Panc1 (cell line): ENCODE measurements around the gene APH1A. TPM values are rescaled to one million over a fixed set of nuclear protein-coding genes. Genes with fewer than 3 reads are reported as not detected.

Experiments used
- ATAC-seq: fragments of 200-7000 bp; cut with Tn5 transposase; 2 replicates; pipeline ENCODE4 v1.9.1; 2020; ENCODE audit warnings: mild to moderate bottlenecking, moderate library complexity
- BruUV-seq: library from RNA; stranded (reverse); fragments of 400-500 nt; replicated peaks from 2 replicates; lab custom pipeline; 2021; lab: Mats Ljungman, UMichigan
- CTCF ChIA-PET: fragments of 300-600 bp; sonication (Branson Sonifier 250); formaldehyde crosslinking; loops from one replicate; lab custom pipeline; 2022; ENCODE audit warnings: antibody characterized with exemption; lab: Charles Lee
- POLR2A ChIA-PET: fragments of 300-600 bp; sonication (Branson Sonifier 250); formaldehyde crosslinking; loops from one replicate; lab custom pipeline; 2022; ENCODE audit warnings: antibody characterized with exemption; lab: Charles Lee
- DNase-seq: peaks from one replicate; pipeline ENCODE4 v3.0.0-alpha.2; 2010; ENCODE audit warnings: low read depth, low spot score
- H3K27ac ChIP-seq: 2 replicates; pipeline ENCODE4 v1.5.1; 2011; ENCODE audit warnings: mild to moderate bottlenecking, low read length, inconsistent platforms
- H3K27me3 ChIP-seq: fragments of 200-500 bp; sonication (Bioruptor generic); 2 replicates; pipeline ENCODE4 v1.6.0; 2014; ENCODE audit warnings: low read length, inconsistent platforms; ENCODE audit not compliant: control insufficient read depth, insufficient read depth
- H3K36me3 ChIP-seq: fragments of 200-500 bp; sonication (Bioruptor generic); 2 replicates; pipeline ENCODE4 v1.5.1; 2014; ENCODE audit warnings: inconsistent platforms, mild to moderate bottlenecking, low read length, moderate library complexity; ENCODE audit not compliant: control insufficient read depth, insufficient read depth
- H3K4me1 ChIP-seq: 2 replicates; pipeline ENCODE4 v1.5.1; 2011; ENCODE audit warnings: inconsistent platforms, mild to moderate bottlenecking, low read length, moderate library complexity; ENCODE audit not compliant: control insufficient read depth, insufficient read depth
- H3K4me3 ChIP-seq, 2 experiments: 2 replicates each; pipeline ENCODE4 v1.5.1; 2011 to 2012; ENCODE audit warnings: low read depth in 2 of 2, low read length in 2 of 2, mild to moderate bottlenecking in 2 of 2, inconsistent platforms in 1 of 2, moderate library complexity in 1 of 2
- H3K9me3 ChIP-seq: fragments of 200-500 bp; sonication (Bioruptor generic); 2 replicates; pipeline ENCODE4 v1.5.1; 2014; ENCODE audit warnings: low read depth, mild to moderate bottlenecking, inconsistent platforms, low read length, moderate library complexity; ENCODE audit not compliant: control insufficient read depth, insufficient read depth
- CTCF ChIP-seq: fragments of 450-650 bp; IDR thresholded peaks from 2 replicates; pipeline ENCODE4 v1.5.1; 2017; ENCODE audit warnings: mild to moderate bottlenecking
- POLR2AphosphoS5 ChIP-seq: IDR thresholded peaks from 2 replicates; pipeline ENCODE4 v1.6.1; 2012; ENCODE audit warnings: mild to moderate bottlenecking, low read depth, low read length, moderate library complexity
- SIN3A ChIP-seq: IDR thresholded peaks from 2 replicates; pipeline ENCODE4 v1.6.1; 2012; ENCODE audit warnings: low read depth, mild to moderate bottlenecking, low read length, moderate library complexity, borderline replicate concordance; ENCODE audit not compliant: insufficient read depth
- TCF7L2 ChIP-seq: IDR thresholded peaks from 2 replicates; pipeline ENCODE4 v1.6.1; 2011; ENCODE audit warnings: mild to moderate bottlenecking, low read depth, low read length, inconsistent platforms
- in situ Hi-C: cut with HindIII; loops from 2 replicates; pipeline ENCODE4 v1.10.0; 2016; ENCODE audit warnings: low sequenced_read_pairs, low pct_unique_long_range_greater_than_20kb
- intact Hi-C: fragments of 100-400 bp; cut with micrococcal nuclease; formaldehyde crosslinking; loops from one replicate; pipeline ENCODE4 v1.10.0; 2022; ENCODE audit not compliant: unreplicated experiment
- total RNA-seq: library from RNA; stranded (reverse); gene quantifications from one replicate; pipeline ENCODE4 v1.2.1, GENCODE V29; 2021; ENCODE audit not compliant: unreplicated experiment
- TF ChIP-seq, protein P1 (sequence below), 2 experiments: IDR thresholded peaks; 2 replicates each; pipeline ENCODE4 v1.6.1; 2011 to 2012; ENCODE audit warnings: low read depth in 2 of 2, control low read depth in 1 of 2, low read length in 1 of 2, mild to moderate bottlenecking in 1 of 2, moderate library complexity in 1 of 2; ENCODE audit not compliant: insufficient read depth in 1 of 2

Gene APH1A
- total RNA-seq, 1 experiment from 2014 or later, result 146 TPM

- Histone ChIP-seq H3K4me3 (no peak overlapping the region), H3K27ac (no peak overlapping the region), H3K36me3 (peaks cover 10% of the 10 kb centered on the region; the same call in 1 of the 2 replicates), H3K4me1 (no peaks in the 10 kb centered on the region), H3K27me3 (no peaks in the 10 kb centered on the region), H3K9me3 (no peaks in the 10 kb centered on the region)
- in situ Hi-C loops (no loop called here), intact Hi-C loops (no loop called here)
- BruUV-seq, result no TSS peak
- ChIA-PET CTCF (no interaction called here), POLR2A (interaction anchor here (0.6 kb wide), 1 partner anchor 20 kb away, joined by 12 read pairs; no protein-coding TSS in a partner anchor)
- no peak for TF ChIP-seq TCF7L2
- no peak for TF ChIP-seq POLR2AphosphoS5
- TF ChIP-seq SIN3A, result no peak
- TF ChIP-seq, protein P1, sequence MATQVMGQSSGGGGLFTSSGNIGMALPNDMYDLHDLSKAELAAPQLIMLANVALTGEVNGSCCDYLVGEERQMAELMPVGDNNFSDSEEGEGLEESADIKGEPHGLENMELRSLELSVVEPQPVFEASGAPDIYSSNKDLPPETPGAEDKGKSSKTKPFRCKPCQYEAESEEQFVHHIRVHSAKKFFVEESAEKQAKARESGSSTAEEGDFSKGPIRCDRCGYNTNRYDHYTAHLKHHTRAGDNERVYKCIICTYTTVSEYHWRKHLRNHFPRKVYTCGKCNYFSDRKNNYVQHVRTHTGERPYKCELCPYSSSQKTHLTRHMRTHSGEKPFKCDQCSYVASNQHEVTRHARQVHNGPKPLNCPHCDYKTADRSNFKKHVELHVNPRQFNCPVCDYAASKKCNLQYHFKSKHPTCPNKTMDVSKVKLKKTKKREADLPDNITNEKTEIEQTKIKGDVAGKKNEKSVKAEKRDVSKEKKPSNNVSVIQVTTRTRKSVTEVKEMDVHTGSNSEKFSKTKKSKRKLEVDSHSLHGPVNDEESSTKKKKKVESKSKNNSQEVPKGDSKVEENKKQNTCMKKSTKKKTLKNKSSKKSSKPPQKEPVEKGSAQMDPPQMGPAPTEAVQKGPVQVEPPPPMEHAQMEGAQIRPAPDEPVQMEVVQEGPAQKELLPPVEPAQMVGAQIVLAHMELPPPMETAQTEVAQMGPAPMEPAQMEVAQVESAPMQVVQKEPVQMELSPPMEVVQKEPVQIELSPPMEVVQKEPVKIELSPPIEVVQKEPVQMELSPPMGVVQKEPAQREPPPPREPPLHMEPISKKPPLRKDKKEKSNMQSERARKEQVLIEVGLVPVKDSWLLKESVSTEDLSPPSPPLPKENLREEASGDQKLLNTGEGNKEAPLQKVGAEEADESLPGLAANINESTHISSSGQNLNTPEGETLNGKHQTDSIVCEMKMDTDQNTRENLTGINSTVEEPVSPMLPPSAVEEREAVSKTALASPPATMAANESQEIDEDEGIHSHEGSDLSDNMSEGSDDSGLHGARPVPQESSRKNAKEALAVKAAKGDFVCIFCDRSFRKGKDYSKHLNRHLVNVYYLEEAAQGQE (IDR thresholded peaks at IDR 0.05; ENCODE audit: insufficient read depth in 1 of 2, low read depth in 2 of 2, low read length in 1 of 2), result no peak
- DNase-seq, result no peak
- no peak for ATAC-seq
These were observed 43.3 kb downstream of the APH1A start for GRCh38 chr1:150225546-150225945.

DNA sequence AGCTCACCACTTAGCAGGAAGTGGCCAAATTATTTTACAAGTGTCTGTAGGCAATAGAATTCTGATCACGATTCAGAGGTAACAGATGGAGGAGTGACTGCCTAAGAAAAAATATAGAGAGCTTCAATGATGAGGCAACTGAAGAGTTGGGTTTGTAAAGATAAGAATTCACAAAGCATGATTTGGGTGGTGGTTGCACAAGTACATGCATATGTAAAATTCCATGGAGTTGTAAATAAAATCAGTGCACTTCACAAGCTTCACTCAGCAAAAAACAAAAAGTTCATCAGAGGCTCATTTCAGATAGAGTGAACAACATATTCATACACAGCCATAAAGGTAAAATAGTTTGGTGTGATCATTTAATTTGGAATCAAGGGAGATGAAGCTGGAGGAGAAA lies 43.8 kb downstream of the APH1A start:
- no peaks in the 10 kb centered on the region for H3K4me1 ChIP-seq
- peaks cover 14% of the 10 kb centered on the region; the same call in 1 of the 2 replicates for H3K36me3 ChIP-seq
- intact Hi-C loops (no loop called here), in situ Hi-C loops (no loop called here)
- no peak overlapping the region for H3K4me3 ChIP-seq
- DNase-seq (no peak), ATAC-seq (no peak)
- no TSS peak for BruUV-seq
- H3K27ac ChIP-seq, result no peak overlapping the region
- ChIA-PET POLR2A (interaction anchor here (0.6 kb wide), 1 partner anchor 20 kb away, joined by 12 read pairs; no protein-coding TSS in a partner anchor), CTCF (no interaction called here)
- no peaks in the 10 kb centered on the region for H3K9me3 ChIP-seq
- H3K27me3 ChIP-seq, result no peaks in the 10 kb centered on the region
- TF ChIP-seq TCF7L2 (no peak), SIN3A (no peak), POLR2AphosphoS5 (no peak), CTCF (no peak)
- TF ChIP-seq, protein P1 (IDR thresholded peaks at IDR 0.05; ENCODE audit: insufficient read depth in 1 of 2, low read depth in 2 of 2, low read length in 1 of 2), result no peak
